Measurements from ENCODE around the gene TMED9. TPM values are rescaled to one million over a fixed set of nuclear protein-coding genes. Genes with fewer than 3 reads are reported as not detected.

TMED9 gene
- total RNA-seq, 4 donors from 2014 or later = 50.9 to 86.4 (median 72.9) TPM

DNA sequence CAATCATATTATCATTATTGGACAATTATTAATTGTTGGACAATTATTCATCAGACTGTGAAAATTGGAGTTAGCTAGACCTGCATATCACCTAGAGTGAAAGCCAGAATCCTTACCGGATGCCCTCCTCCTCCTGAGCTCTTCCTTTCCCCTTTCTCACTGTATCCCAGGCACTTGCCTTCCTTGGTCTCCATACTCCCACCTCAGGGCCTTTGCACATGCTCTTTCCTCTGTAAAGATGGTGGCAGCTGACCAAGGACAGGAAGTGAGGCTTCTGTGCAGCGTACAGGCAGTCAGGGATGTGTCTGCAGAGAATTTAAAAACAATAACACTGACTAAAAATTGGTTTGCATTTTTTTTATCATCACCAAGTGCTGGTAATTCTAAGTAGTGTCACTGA is 22.1 kb upstream of the TMED9 start:
- Histone ChIP-seq H3K36me3 (no peaks in the 10 kb centered on the region), H3K4me1 (no peaks in the 10 kb centered on the region), H3K4me3 (no peak overlapping the region), H3K9me3 (no peaks in the 10 kb centered on the region), H3K27ac (no peak overlapping the region), H3K27me3 (peaks cover 17% of the 10 kb centered on the region)
- WGBS, 2 donors (ENCODE audit: low coverage in 1 of 2) = 78% methylated on average over 1 of the region's 2 CpGs
- ATAC-seq = no peak
- TF ChIP-seq POLR2AphosphoS5 (IDR thresholded peaks at IDR 0.05) (no peak), POLR2A (IDR thresholded peaks at IDR 0.05) (no peak), EP300 (IDR thresholded peaks at IDR 0.05) (no peak)
- TF ChIP-seq, protein P1, sequence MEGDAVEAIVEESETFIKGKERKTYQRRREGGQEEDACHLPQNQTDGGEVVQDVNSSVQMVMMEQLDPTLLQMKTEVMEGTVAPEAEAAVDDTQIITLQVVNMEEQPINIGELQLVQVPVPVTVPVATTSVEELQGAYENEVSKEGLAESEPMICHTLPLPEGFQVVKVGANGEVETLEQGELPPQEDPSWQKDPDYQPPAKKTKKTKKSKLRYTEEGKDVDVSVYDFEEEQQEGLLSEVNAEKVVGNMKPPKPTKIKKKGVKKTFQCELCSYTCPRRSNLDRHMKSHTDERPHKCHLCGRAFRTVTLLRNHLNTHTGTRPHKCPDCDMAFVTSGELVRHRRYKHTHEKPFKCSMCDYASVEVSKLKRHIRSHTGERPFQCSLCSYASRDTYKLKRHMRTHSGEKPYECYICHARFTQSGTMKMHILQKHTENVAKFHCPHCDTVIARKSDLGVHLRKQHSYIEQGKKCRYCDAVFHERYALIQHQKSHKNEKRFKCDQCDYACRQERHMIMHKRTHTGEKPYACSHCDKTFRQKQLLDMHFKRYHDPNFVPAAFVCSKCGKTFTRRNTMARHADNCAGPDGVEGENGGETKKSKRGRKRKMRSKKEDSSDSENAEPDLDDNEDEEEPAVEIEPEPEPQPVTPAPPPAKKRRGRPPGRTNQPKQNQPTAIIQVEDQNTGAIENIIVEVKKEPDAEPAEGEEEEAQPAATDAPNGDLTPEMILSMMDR (IDR thresholded peaks at IDR 0.05) = no peak

DNA sequence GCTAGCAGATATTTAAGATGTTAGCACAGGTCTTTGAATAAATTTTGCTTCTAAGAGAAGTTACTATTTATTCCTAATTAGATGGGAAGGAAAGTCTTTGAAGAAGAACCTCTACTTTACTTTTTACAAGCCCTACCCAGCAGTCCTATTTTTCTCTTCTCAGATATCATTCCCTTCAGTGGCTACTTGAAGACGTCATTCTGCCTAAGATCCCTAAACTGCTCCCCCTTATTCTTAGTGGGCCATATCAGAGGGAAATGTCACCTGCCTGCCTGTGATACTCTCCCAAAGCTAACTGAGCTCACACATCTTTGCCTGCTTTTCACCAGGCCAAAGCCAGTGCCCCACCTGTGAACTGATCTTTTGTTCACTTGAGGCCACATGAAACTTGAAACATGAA is 16.5 kb upstream of the TMED9 start:
- no peaks in the 10 kb centered on the region for H3K27me3 ChIP-seq
- no peaks in the 10 kb centered on the region for H3K36me3 ChIP-seq
- WGBS, 2 donors (ENCODE audit: low coverage in 1 of 2) = 62% methylated on average over 1 of the region's 1 CpG; no CpG with 5 or more reads in 1 of the 2 donors
- H3K9me3 ChIP-seq = no peaks in the 10 kb centered on the region
- TF ChIP-seq EP300 (IDR thresholded peaks at IDR 0.05) = no peak
- no peak for TF ChIP-seq POLR2AphosphoS5 (IDR thresholded peaks at IDR 0.05)
- TF ChIP-seq, protein P1 (IDR thresholded peaks at IDR 0.05) = no peak
- TF ChIP-seq POLR2A (IDR thresholded peaks at IDR 0.05) = no peak
- no peak overlapping the region for H3K27ac ChIP-seq
- no peak for ATAC-seq
- no peak overlapping the region for H3K4me3 ChIP-seq
- H3K4me1 ChIP-seq = no peaks in the 10 kb centered on the region

DNA sequence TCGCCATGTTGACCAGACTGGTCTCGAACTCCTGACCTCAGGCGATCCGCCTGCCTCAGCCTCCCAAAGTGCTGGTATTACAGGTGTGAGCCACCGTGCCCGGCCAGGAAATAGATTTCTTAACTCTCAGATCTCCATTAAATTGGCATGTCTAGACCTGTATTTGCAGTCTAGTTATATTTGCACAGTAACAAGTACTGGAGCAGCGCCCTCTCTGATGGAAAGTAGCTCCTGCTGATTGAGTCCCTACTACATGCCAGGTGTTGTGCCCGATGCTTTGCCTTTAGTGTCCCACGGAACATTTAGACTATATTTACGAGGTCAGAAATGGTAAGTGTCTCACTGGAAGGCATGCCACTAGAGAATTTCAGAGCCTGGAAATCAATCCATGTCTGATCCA is 15.8 kb upstream of the TMED9 start:
- WGBS, 2 donors (ENCODE audit: low coverage in 1 of 2) = 79 to 88% methylated on average over 6 to 7 of the region's 10 CpGs
- TF ChIP-seq POLR2AphosphoS5 (IDR thresholded peaks at IDR 0.05) (no peak), EP300 (IDR thresholded peaks at IDR 0.05) (no peak), POLR2A (IDR thresholded peaks at IDR 0.05) (no peak)
- TF ChIP-seq, protein P1 (IDR thresholded peaks at IDR 0.05) = no peak
- no peaks in the 10 kb centered on the region for H3K36me3 ChIP-seq
- H3K9me3 ChIP-seq = no peaks in the 10 kb centered on the region
- no peak for ATAC-seq
- no peak overlapping the region for H3K27ac ChIP-seq
- no peaks in the 10 kb centered on the region for H3K4me1 ChIP-seq
- no peaks in the 10 kb centered on the region for H3K27me3 ChIP-seq
- H3K4me3 ChIP-seq = no peak overlapping the region

DNA sequence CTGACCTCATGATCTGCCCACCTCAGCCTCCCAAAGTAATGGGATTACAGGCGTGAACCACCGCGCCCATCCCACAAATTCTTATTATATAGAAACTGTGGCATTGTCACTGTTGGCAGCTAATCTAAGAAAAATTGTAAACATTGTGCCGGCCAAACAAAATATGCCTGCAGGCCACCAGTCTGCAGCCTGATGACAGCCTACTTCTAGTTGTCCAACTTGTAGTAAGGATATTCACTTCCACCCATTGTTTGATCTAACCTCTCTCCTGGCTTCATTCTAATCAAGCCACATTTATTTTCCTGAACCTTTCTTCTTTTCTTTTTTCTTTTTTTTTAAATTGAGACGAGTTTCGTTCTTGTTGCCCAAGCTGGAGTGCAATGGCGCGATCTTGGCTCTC is 13.7 kb upstream of the TMED9 start:
- ATAC-seq = no peak
- H3K4me3 ChIP-seq = no peak overlapping the region
- H3K9me3 ChIP-seq = no peaks in the 10 kb centered on the region
- no peaks in the 10 kb centered on the region for H3K36me3 ChIP-seq
- TF ChIP-seq EP300 (IDR thresholded peaks at IDR 0.05) = no peak
- TF ChIP-seq, protein P1 (IDR thresholded peaks at IDR 0.05) = no peak
- no peak for TF ChIP-seq POLR2A (IDR thresholded peaks at IDR 0.05)
- no peak for TF ChIP-seq POLR2AphosphoS5 (IDR thresholded peaks at IDR 0.05)
- 90 to 100% methylated on average over 1 to 7 of the region's 8 CpGs for WGBS, 2 donors (ENCODE audit: low coverage in 1 of 2)
- H3K4me1 ChIP-seq = no peaks in the 10 kb centered on the region
- peaks cover 7% of the 10 kb centered on the region for H3K27me3 ChIP-seq
- no peak overlapping the region for H3K27ac ChIP-seq

DNA sequence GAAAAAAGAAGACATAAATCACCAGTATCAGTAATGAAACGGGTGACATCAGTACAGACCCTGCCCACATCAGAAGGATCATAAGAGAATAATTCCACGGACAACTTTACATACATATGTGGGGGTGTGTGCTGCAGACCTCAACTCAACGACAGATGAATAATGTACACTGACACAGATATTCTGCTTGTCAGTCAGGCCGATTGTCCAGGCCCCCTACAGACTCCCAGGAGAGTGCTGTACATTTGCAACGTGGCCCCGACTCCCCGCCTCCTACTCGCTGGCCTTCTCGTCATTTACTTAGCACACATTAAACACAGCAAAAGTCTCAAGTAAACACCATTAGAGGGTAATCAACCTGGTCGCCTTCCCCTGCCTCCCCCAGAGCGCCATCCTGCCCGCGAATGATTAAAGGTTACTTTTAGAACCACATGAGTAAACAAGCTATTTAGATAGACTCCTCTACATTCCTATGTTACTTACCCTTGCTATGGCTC is 3.5 kb upstream of the TMED9 start:
- no peaks in the 10 kb centered on the region for H3K9me3 ChIP-seq
- no peak overlapping the region for H3K4me3 ChIP-seq
- WGBS, 2 donors (ENCODE audit: low coverage in 1 of 2) = 19 to 63% methylated on average over 11 to 13 of the region's 13 CpGs
- peaks cover 0 to 17% (median 3%) of the 10 kb centered on the region in 3 donors for H3K4me1 ChIP-seq
- H3K27ac ChIP-seq = no peak overlapping the region
- ATAC-seq = no peak
- TF ChIP-seq POLR2AphosphoS5 (IDR thresholded peaks at IDR 0.05) (no peak), EP300 (IDR thresholded peaks at IDR 0.05) (no peak), POLR2A (IDR thresholded peaks at IDR 0.05) (no peak)
- TF ChIP-seq, protein P1 (IDR thresholded peaks at IDR 0.05) = no peak
- H3K36me3 ChIP-seq = peaks cover 0 to 1% of the 10 kb centered on the region in 2 donors
- peaks cover 54% of the 10 kb centered on the region for H3K27me3 ChIP-seq
